GM21576 (cell line): Measurements from ENCODE around the gene FLVCR1.

ENCODE experiments used
- ATAC-seq: cut with Tn5 transposase; IDR thresholded peaks from one replicate; pipeline ENCODE4 v1.9.1; 2021; ENCODE audit warnings: mild to moderate bottlenecking, moderate library complexity; ENCODE audit not compliant: unreplicated experiment

Gene FLVCR1

DNA sequence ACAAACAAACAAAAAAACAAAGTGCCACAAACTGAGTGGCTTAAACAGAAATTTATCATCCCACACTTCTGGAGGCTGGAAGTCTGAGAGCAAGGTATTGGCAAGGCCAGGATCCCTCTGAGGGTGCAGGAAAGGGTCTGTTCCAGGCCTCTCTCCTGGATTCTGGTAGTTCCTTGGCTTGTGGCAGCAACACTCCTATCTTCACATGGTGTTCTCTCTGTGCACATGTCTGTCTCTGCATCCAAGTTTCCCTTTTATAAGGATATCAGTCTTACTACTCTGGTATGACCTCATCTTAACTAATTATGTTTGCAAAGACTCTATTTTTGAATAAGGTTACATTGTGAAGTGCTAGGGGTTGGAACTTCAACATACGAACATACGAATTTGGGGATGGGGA lies 87.0 kb downstream of the FLVCR1 start:
- no peak for ATAC-seq

DNA sequence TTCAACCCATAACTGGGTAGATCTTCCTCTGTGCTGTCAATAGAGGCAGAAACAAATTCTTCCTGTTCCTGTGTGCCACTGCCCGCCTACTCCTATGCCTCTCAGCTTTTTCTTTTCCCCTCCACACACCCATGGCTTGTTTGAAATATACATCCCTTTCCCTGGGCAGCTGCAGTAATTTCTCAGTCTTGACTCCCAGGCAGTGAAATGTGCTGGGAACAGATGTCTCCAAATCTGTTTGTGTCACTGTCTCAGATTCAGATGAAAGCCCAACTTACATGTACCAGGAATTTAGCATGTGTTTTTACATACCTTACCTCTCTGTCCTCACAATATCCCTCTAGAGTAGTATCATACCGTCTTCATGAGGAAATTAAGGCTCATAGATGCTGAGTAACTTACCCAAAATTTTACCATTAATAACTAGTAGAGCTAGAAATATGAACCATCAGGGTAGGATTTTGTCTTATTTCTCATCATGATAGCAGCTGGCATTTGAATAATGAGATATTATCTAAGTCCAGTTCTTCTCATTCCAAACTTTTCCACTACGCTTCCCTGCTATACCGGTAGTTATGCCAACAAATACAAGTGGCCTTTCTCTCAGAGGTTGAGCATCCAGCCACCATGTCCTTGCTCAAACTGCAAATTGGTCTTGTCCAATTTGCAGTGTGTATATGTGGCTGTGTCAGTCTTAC lies 87.5 kb downstream of the FLVCR1 start:
- ATAC-seq, result no peak

DNA sequence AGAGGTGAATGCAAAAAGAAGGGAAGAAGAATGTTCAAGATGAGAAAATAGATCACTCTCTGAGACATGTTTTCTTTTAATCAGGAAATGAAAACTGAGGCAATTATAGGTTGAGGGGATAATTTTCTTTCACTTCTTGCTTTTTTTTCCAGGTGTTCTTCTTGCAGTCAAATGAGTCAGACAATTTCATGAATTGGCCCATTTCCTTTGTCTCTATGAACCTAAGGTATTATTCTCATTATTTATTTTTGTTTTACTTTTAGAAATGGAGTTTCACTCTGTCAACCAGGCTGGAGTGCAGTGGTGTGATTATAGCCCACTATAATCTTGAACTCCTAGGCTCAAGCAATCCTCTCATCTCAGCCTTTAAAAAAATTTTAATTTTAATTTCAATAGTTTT lies 88.8 kb downstream of the FLVCR1 start:
- ATAC-seq, result no peak
